Measurements from ENCODE around the gene GOT2.

- TF ChIP-seq PKNOX1 (IDR thresholded peaks at IDR 0.05) = no peak
- TF ChIP-seq SP1 (IDR thresholded peaks at IDR 0.05) = no peak
- TF ChIP-seq SUZ12 (IDR thresholded peaks at IDR 0.05) = no peak
- TF ChIP-seq LEF1 (IDR thresholded peaks at IDR 0.05; ENCODE audit: borderline replicate concordance) = no peak
- TF ChIP-seq TARDBP (IDR thresholded peaks at IDR 0.05) = no peak
- no peak for TF ChIP-seq FOXK2 (IDR thresholded peaks at IDR 0.05)
These were observed 63.9 kb downstream of the GOT2 start for GRCh38 chr16:58670177-58670576.
